WTC11 (cell line): ENCODE data around the gene IPO9. TPM values are rescaled to one million over a fixed set of nuclear protein-coding genes. Genes with fewer than 3 reads are reported as not detected.
A peak's percentile ranks its signal among the peaks of the same experiment; 100 is the strongest.

Experiments
- ATAC-seq: fragments of 200-7000 bp; cut with Tn5 transposase; 2 replicates; pipeline ENCODE4 v1.10.0; 2021; ENCODE audit warnings: mild to moderate bottlenecking, moderate library complexity
- CTCF ChIA-PET: fragments of 300-600 bp; sonication (Branson Sonifier 250); formaldehyde crosslinking; loops from one replicate; lab custom pipeline; 2021; ENCODE audit warnings: antibody characterized with exemption; lab: Charles Lee
- POLR2A ChIA-PET: fragments of 350-600 bp; sonication (Branson Sonifier 250); formaldehyde crosslinking; loops from one replicate; lab custom pipeline; 2021; ENCODE audit warnings: antibody characterized with exemption; lab: Charles Lee
- DNase-seq: peaks from one replicate; pipeline ENCODE4 v3.0.0; 2021; ENCODE audit warnings: low spot score
- H3K27ac Mint-ChIP-seq: 2 replicates; pipeline ENCODE4 v1.8.0; 2021; ENCODE audit warnings: mixed read lengths
- H3K27me3 Mint-ChIP-seq: 2 replicates; pipeline ENCODE4 v1.8.0; 2021; ENCODE audit warnings: low read depth, mild to moderate bottlenecking, moderate library complexity, mixed read lengths
- H3K36me3 Mint-ChIP-seq: 2 replicates; pipeline ENCODE4 v1.8.0; 2021; ENCODE audit warnings: mixed read lengths
- H3K4me1 Mint-ChIP-seq: 2 replicates; pipeline ENCODE4 v1.8.0; 2022; ENCODE audit warnings: mixed read lengths
- H3K4me3 Mint-ChIP-seq: 2 replicates; pipeline ENCODE4 v1.8.0; 2021; ENCODE audit warnings: mild to moderate bottlenecking, moderate library complexity, mixed read lengths
- H3K9me3 Mint-ChIP-seq: 2 replicates; pipeline ENCODE4 v1.8.0; 2021; ENCODE audit warnings: mixed read lengths
- CDX4 ChIP-seq: fragments of 250-450 bp; sonication (Bioruptor Pico); IDR thresholded peaks from 2 replicates; pipeline ENCODE4 v1.9.0; 2021; ENCODE audit warnings: moderate library complexity, mild to moderate bottlenecking, inconsistent platforms, borderline replicate concordance
- CTCF ChIP-seq: fragments of 200-600 bp; IDR thresholded peaks from 2 replicates; pipeline ENCODE4 v1.8.0; 2022; ENCODE audit warnings: antibody characterized with exemption
- EMX1 ChIP-seq: fragments of 250-450 bp; sonication (Bioruptor Pico); IDR thresholded peaks from 2 replicates; pipeline ENCODE4 v1.8.0; 2021; ENCODE audit warnings: mild to moderate bottlenecking
- GABPB1 ChIP-seq: sonication (generic); formaldehyde crosslinking; IDR thresholded peaks from 2 replicates; pipeline ENCODE4 v1.8.1; 2023; ENCODE audit warnings: mild to moderate bottlenecking, missing genetic modification reagents
- KAT7 ChIP-seq: sonication (generic); formaldehyde crosslinking; IDR thresholded peaks from 2 replicates; pipeline ENCODE4 v1.8.1; 2023; ENCODE audit warnings: missing genetic modification reagents, mild to moderate bottlenecking, borderline replicate concordance
- NR3C1 ChIP-seq: sonication (generic); formaldehyde crosslinking; conservative IDR thresholded peaks from 2 replicates; pipeline ENCODE4 v1.8.1; 2023; ENCODE audit warnings: low read depth, mild to moderate bottlenecking, missing genetic modification reagents
- TEAD1 ChIP-seq: sonication (generic); formaldehyde crosslinking; IDR thresholded peaks from 2 replicates; pipeline ENCODE4 v1.8.0; 2022; ENCODE audit warnings: mild to moderate bottlenecking, missing genetic modification reagents
- TEAD4 ChIP-seq: sonication (generic); formaldehyde crosslinking; IDR thresholded peaks from 2 replicates; pipeline ENCODE4 v1.8.0; 2022; ENCODE audit warnings: mild to moderate bottlenecking, missing genetic modification reagents
- ZNF263 ChIP-seq: sonication (generic); formaldehyde crosslinking; IDR thresholded peaks from 2 replicates; pipeline ENCODE4 v1.8.1; 2022; ENCODE audit warnings: low read depth, mild to moderate bottlenecking, moderate library complexity, missing genetic modification reagents
- ZNF423 ChIP-seq: fragments of 250-450 bp; sonication (Bioruptor Pico); IDR thresholded peaks from 2 replicates; pipeline ENCODE4 v2.1.2; 2022; ENCODE audit warnings: mild to moderate bottlenecking, moderate library complexity
- ZNF512 ChIP-seq: sonication (generic); formaldehyde crosslinking; IDR thresholded peaks from 2 replicates; pipeline ENCODE4 v1.8.1; 2022; ENCODE audit warnings: missing genetic modification reagents, borderline replicate concordance
- ZNF671 ChIP-seq: fragments of 250-450 bp; sonication (Bioruptor Pico); IDR thresholded peaks from 2 replicates; pipeline ENCODE4 v1.8.0; 2021; ENCODE audit warnings: mild to moderate bottlenecking
- total RNA-seq: library from RNA; stranded (reverse); gene quantifications from 3 replicates; pipeline ENCODE4 v1.2.3, GENCODE V29; 2021
- TF ChIP-seq, protein P1 (sequence below): sonication (generic); formaldehyde crosslinking; conservative IDR thresholded peaks from 2 replicates; pipeline ENCODE4 v1.8.1; 2022; ENCODE audit warnings: mild to moderate bottlenecking, missing genetic modification reagents
- TF ChIP-seq, protein P2 (sequence below): sonication (generic); formaldehyde crosslinking; IDR thresholded peaks from 2 replicates; pipeline ENCODE4 v1.8.0; 2023; ENCODE audit warnings: missing genetic modification reagents
- TF ChIP-seq, protein P3 (sequence below): sonication (generic); formaldehyde crosslinking; IDR thresholded peaks from 2 replicates; pipeline ENCODE4 v1.8.1; 2022; ENCODE audit warnings: low read depth, missing genetic modification reagents, borderline replicate concordance
- TF ChIP-seq, protein P4 (sequence below): sonication (generic); formaldehyde crosslinking; IDR thresholded peaks from 2 replicates; pipeline ENCODE4 v1.8.1; 2023; ENCODE audit warnings: mild to moderate bottlenecking, missing genetic modification reagents, moderate library complexity

Gene IPO9
- total RNA-seq, 1 experiment from 2014 or later = 97.2 TPM

DNA sequence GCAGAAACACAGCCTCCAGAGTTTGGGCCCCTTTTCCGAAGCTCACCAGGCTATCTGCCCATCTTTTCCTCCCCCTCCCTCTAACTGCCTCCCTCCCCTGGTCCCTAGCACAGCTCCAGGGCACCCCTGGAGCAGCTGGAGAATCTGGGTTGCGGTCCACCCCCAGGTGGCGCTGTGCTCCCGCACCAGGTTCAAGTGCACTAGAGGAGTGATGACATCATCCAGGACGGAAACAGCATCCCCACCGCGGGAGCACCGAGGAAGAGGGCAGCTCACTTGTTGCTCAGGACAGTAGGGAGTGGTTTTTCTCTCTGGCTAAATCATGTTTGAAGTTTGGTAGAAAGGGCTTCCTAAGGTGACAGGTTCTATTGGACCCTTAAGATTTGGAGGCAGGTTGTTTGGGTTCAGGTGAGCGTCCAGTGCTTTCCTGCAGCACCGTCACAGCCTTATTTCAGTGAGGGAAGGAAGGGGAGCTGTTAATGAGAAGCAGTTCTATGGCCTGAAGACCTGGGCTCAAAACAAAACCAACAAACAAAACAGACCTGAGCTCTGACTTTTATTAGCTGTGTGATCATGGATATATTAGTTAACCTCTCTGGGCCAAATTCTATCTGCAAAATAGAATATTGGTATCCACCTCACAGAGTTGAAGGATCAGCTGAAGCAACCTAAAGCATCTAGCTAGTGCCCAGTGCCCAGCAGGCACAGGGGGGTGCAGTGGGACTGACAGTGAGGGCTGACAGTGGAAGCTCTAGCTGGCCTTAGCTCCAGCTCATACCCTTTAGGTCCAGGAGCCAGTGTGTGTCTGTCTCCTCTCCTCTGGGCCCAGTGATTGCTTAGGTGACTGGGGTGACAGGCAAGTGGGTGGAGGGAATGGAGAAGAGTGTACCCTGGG lies 67.2 kb downstream of the IPO9 start (continued):
- TF ChIP-seq, protein P1, sequence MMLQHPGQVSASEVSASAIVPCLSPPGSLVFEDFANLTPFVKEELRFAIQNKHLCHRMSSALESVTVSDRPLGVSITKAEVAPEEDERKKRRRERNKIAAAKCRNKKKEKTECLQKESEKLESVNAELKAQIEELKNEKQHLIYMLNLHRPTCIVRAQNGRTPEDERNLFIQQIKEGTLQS (CRISPR knock-in tag) = peak; percentile 87
- TF ChIP-seq ZNF263 (CRISPR knock-in tag) = peak; percentile 96
- TF ChIP-seq, protein P2, sequence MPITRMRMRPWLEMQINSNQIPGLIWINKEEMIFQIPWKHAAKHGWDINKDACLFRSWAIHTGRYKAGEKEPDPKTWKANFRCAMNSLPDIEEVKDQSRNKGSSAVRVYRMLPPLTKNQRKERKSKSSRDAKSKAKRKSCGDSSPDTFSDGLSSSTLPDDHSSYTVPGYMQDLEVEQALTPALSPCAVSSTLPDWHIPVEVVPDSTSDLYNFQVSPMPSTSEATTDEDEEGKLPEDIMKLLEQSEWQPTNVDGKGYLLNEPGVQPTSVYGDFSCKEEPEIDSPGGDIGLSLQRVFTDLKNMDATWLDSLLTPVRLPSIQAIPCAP (CRISPR knock-in tag) = no peak
- peak; percentile 86 for TF ChIP-seq GABPB1

- ATAC-seq (no peak), DNase-seq (no peak)
- Mint-ChIP-seq H3K4me3 (no peak overlapping the region), H3K9me3 (no peaks in the 10 kb centered on the region), H3K27ac (no peak overlapping the region), H3K4me1 (peaks cover 35% of the 10 kb centered on the region), H3K27me3 (peaks cover 4% of the 10 kb centered on the region), H3K36me3 (no peaks in the 10 kb centered on the region)
- TF ChIP-seq NR3C1 (CRISPR knock-in tag) (no peak), CTCF (no peak), TEAD4 (CRISPR knock-in tag) (no peak), KAT7 (no peak), ZNF423 (no peak), TEAD1 (no peak), EMX1 (CRISPR knock-in tag) (no peak), ZNF512 (CRISPR knock-in tag) (no peak)
- TF ChIP-seq, protein P3, sequence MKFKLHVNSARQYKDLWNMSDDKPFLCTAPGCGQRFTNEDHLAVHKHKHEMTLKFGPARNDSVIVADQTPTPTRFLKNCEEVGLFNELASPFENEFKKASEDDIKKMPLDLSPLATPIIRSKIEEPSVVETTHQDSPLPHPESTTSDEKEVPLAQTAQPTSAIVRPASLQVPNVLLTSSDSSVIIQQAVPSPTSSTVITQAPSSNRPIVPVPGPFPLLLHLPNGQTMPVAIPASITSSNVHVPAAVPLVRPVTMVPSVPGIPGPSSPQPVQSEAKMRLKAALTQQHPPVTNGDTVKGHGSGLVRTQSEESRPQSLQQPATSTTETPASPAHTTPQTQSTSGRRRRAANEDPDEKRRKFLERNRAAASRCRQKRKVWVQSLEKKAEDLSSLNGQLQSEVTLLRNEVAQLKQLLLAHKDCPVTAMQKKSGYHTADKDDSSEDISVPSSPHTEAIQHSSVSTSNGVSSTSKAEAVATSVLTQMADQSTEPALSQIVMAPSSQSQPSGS (CRISPR knock-in tag) = no peak
- TF ChIP-seq, protein P4, sequence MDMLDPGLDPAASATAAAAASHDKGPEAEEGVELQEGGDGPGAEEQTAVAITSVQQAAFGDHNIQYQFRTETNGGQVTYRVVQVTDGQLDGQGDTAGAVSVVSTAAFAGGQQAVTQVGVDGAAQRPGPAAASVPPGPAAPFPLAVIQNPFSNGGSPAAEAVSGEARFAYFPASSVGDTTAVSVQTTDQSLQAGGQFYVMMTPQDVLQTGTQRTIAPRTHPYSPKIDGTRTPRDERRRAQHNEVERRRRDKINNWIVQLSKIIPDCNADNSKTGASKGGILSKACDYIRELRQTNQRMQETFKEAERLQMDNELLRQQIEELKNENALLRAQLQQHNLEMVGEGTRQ (CRISPR knock-in tag) = no peak
- POLR2A ChIA-PET = interaction anchor here (0.6 to 2.4 kb wide), 5 partner anchors 44 to 97 kb away, joined by 3 to 14 read pairs (median 7); partner anchors contain the start of genes LMOD1 and TIMM17A
- CTCF ChIA-PET = interaction anchor here (0.9 to 5.7 kb wide), 16 partner anchors 11 to 401 kb away, joined by 3 to 135 read pairs (median 28); partner anchors contain the start of genes ELF3, LMOD1, RNPEP and TIMM17A
These were observed 68.0 kb downstream of the IPO9 start for GRCh38 chr1:201896951-201897391.

GRCh38 chr1:201898240-201898894 lies 69.4 kb downstream of the IPO9 start:
- H3K9me3 Mint-ChIP-seq = no peaks in the 10 kb centered on the region
- no peak for DNase-seq
- TF ChIP-seq ZNF671 (CRISPR knock-in tag) (no peak), CDX4 (CRISPR knock-in tag) (no peak), EMX1 (CRISPR knock-in tag) (no peak)
- no peaks in the 10 kb centered on the region for H3K36me3 Mint-ChIP-seq
- POLR2A ChIA-PET = no interaction called here
- H3K4me1 Mint-ChIP-seq = peaks cover 31% of the 10 kb centered on the region
- H3K27ac Mint-ChIP-seq = no peak overlapping the region
- H3K4me3 Mint-ChIP-seq = no peak overlapping the region
- H3K27me3 Mint-ChIP-seq = peaks cover 4% of the 10 kb centered on the region
- CTCF ChIA-PET = interaction anchor here (0.6 to 3.9 kb wide), 8 partner anchors 21 to 101 kb away, joined by 3 to 85 read pairs (median 3); partner anchors contain the start of gene LMOD1
- no peak for ATAC-seq
